Ascending aorta (tissue), 2 donors: Measurements from ENCODE around the gene RNF114. TPM values are rescaled to one million over a fixed set of nuclear protein-coding genes. Genes with fewer than 3 reads are reported as not detected.

Experiments
- DNase-seq, 2 donors: peaks; one replicate each; pipeline ENCODE4 v3.0.0-alpha.2; 2019; ENCODE audit warnings: low spot score in 2 of 2
- H3K27ac ChIP-seq, 2 donors: fragments of 200-600 bp; sonication (generic); one replicate each; pipeline ENCODE4 v1.5.1; 2016 to 2017; ENCODE audit warnings: mild to moderate bottlenecking in 1 of 2
- H3K27me3 ChIP-seq: fragments of 200-600 bp; sonication (generic); one replicate; pipeline ENCODE4 v1.5.1; 2017
- H3K36me3 ChIP-seq, 2 donors: fragments of 200-600 bp; sonication (generic); one replicate each; pipeline ENCODE4 v1.5.1; 2016
- H3K4me1 ChIP-seq, 2 donors: fragments of 200-600 bp; sonication (generic); one replicate each; pipeline ENCODE4 v1.5.1; 2016 to 2017; ENCODE audit warnings: mild to moderate bottlenecking in 1 of 2
- H3K4me3 ChIP-seq, 2 donors: fragments of 200-600 bp; sonication (generic); one replicate each; pipeline ENCODE4 v1.5.1; 2016 to 2017; ENCODE audit warnings: mild to moderate bottlenecking in 1 of 2
- H3K9me3 ChIP-seq, 2 donors: fragments of 200-600 bp; sonication (generic); one replicate each; pipeline ENCODE4 v1.5.1; 2016
- intact Hi-C: fragments of 100-400 bp; cut with DNase I; formaldehyde crosslinking; loops from one replicate; pipeline ENCODE4 v1.15.1; 2023
- total RNA-seq: library from RNA; depleted of rRNA; stranded (reverse); fragments of >200 nt; gene quantifications from one replicate; pipeline ENCODE4 v1.1.0, GENCODE V29; 2016
- TF ChIP-seq, protein P1 (sequence below), 3 experiments: fragments of 200-600 bp in 2 of 3; fragments of 450-650 bp in 1 of 3; sonication (generic) in 2 of 3; IDR thresholded peaks; one replicate each; pipeline ENCODE4 v1.5.1; 2016 to 2019; ENCODE audit warnings: antibody characterized with exemption in 3 of 3, mild to moderate bottlenecking in 1 of 3, moderate library complexity in 1 of 3

The RNF114 gene
- total RNA-seq, 1 donor from 2014 or later, result 77.0 TPM

- Histone ChIP-seq H3K36me3 (peaks cover 4 to 22% of the 10 kb centered on the region in 2 donors), H3K27me3 (no peaks in the 10 kb centered on the region), H3K9me3 (no peaks in the 10 kb centered on the region), H3K27ac (peak overlapping the region; percentile 79 to 84), H3K4me1 (peaks cover 16 to 33% of the 10 kb centered on the region in 2 donors), H3K4me3 (no peak overlapping the region)
- DNase-seq, result no peak
- intact Hi-C loops, result loop anchor here (5.0 kb wide), 2 partner anchors 37 to 347 kb away; no protein-coding TSS in a partner anchor
- TF ChIP-seq, protein P1, sequence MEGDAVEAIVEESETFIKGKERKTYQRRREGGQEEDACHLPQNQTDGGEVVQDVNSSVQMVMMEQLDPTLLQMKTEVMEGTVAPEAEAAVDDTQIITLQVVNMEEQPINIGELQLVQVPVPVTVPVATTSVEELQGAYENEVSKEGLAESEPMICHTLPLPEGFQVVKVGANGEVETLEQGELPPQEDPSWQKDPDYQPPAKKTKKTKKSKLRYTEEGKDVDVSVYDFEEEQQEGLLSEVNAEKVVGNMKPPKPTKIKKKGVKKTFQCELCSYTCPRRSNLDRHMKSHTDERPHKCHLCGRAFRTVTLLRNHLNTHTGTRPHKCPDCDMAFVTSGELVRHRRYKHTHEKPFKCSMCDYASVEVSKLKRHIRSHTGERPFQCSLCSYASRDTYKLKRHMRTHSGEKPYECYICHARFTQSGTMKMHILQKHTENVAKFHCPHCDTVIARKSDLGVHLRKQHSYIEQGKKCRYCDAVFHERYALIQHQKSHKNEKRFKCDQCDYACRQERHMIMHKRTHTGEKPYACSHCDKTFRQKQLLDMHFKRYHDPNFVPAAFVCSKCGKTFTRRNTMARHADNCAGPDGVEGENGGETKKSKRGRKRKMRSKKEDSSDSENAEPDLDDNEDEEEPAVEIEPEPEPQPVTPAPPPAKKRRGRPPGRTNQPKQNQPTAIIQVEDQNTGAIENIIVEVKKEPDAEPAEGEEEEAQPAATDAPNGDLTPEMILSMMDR (IDR thresholded peaks at IDR 0.05), result no peak
Measured at GRCh38 chr20:49889001-49889934, 46.9 kb upstream of the RNF114 start.

- Histone ChIP-seq H3K4me1 (peaks cover 16 to 33% of the 10 kb centered on the region in 2 donors), H3K27ac (no peak overlapping the region), H3K36me3 (peaks cover 4 to 17% of the 10 kb centered on the region in 2 donors), H3K27me3 (no peaks in the 10 kb centered on the region), H3K4me3 (no peak overlapping the region), H3K9me3 (no peaks in the 10 kb centered on the region)
- intact Hi-C loops, result loop anchor here (5.0 kb wide), 2 partner anchors 38 to 348 kb away; no protein-coding TSS in a partner anchor
- TF ChIP-seq, protein P1 (IDR thresholded peaks at IDR 0.05), result peak in 1 of 3 experiments; percentile 17
- DNase-seq, result no peak
Measured at GRCh38 chr20:49889935-49890333, 46.3 kb upstream of the RNF114 start.

GRCh38 chr20:49890471-49891361, 45.5 kb upstream of the RNF114 start:
- Histone ChIP-seq H3K9me3 (no peaks in the 10 kb centered on the region), H3K4me1 (peaks cover 16 to 33% of the 10 kb centered on the region in 2 donors), H3K36me3 (peaks cover 4 to 9% of the 10 kb centered on the region in 2 donors), H3K27ac (no peak overlapping the region), H3K4me3 (no peak overlapping the region), H3K27me3 (no peaks in the 10 kb centered on the region)
- TF ChIP-seq, protein P1 (IDR thresholded peaks at IDR 0.05), result no peak
- no peak for DNase-seq
- intact Hi-C loops, result no loop called here

- H3K27me3 ChIP-seq, result no peaks in the 10 kb centered on the region
- no peak overlapping the region for H3K4me3 ChIP-seq
- peaks cover 16 to 31% of the 10 kb centered on the region in 2 donors for H3K4me1 ChIP-seq
- TF ChIP-seq, protein P1 (IDR thresholded peaks at IDR 0.05), result no peak
- intact Hi-C loops, result no loop called here
- H3K27ac ChIP-seq, result no peak overlapping the region
- no peaks in the 10 kb centered on the region for H3K9me3 ChIP-seq
- peaks cover 4 to 9% of the 10 kb centered on the region in 2 donors for H3K36me3 ChIP-seq
- no peak for DNase-seq
Measured at GRCh38 chr20:49891476-49892110, 44.6 kb upstream of the RNF114 start.

- H3K4me1 ChIP-seq, result peaks cover 13 to 25% of the 10 kb centered on the region in 2 donors
- no peaks in the 10 kb centered on the region for H3K27me3 ChIP-seq
- H3K4me3 ChIP-seq, result peak overlapping the region in 1 of 2 donors; percentile 20
- H3K27ac ChIP-seq, result no peak overlapping the region
- no peaks in the 10 kb centered on the region for H3K9me3 ChIP-seq
- intact Hi-C loops, result no loop called here
- TF ChIP-seq, protein P1 (IDR thresholded peaks at IDR 0.05), result no peak
- DNase-seq, result no peak
- peaks cover 4 to 9% of the 10 kb centered on the region in 2 donors for H3K36me3 ChIP-seq
Measured at GRCh38 chr20:49892260-49892659, 43.9 kb upstream of the RNF114 start.
